Measurements from ENCODE around the gene DOCK4. TPM values are rescaled to one million over a fixed set of nuclear protein-coding genes. Genes with fewer than 3 reads are reported as not detected.
"Not testable (repeated sequence)": the region's sequence is repeated elsewhere in the genome, so short reads cannot be mapped to it uniquely, and the experiment has no call there.

The DOCK4 gene
- 7.5 TPM for polyA plus RNA-seq (ENCODE audit: insufficient read length)

GRCh38 chr7:112206238-112206990, at the start of gene DOCK4, which contains the start of gene ZNF277:
Gene DOCK4 (minus strand): TSS chr7:112206399. CDS start chr7:112206138, 261 bp downstream.
Gene ZNF277 (plus strand): TSS chr7:112206695. CDS start chr7:112206717, 22 bp downstream.
- DNase-seq (ENCODE audit: low read depth) = peak; percentile 95

DNA sequence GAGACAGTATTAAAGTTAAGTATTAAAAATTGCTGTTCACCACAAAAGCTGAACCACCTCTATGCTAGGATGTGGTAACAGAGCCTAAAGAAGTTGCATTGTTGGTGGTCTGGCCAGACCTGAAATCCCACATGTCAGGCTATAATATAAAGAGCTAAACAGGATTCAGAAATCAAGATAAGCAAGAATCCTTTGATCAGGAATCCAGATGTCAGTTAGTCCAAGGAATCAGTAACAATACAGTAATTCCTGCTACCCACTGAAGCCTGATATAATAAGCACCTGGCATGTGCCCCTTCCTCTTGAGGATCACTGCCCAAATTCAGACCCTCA, 49.2 kb upstream of the DOCK4 start:
- no peak for DNase-seq (ENCODE audit: low read depth)

DNA sequence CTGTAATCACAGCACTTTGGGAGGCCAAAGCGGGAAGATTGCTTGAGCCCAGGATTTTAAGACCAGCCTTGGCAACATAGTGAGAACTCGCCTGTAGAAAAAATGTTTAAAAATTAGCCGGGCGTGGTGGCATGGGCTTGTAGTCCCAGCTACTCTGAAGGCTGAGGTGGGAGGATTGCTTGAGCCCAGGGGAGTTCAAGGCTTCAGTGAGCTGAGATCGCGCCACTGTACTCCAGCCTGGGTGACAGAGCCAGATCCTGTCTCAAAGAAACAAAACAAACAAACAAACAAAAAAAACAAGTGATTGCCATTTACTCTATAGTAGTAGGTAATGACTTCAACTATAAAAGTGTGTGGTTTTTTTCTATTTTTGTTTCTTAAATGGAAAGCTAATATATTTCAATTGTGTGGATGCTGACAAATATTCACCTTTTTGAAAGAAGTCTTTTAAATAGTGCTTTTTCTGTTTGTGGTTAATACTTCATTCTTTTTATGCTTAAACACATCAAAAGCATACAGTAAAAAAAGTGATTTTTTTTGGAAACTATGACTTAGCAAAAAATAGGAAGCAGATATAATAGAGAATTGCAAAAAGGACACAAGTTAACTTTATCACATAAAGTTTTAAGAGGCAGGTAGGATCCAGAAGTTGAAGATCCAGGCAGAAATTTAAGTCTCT, 48.6 kb upstream of the DOCK4 start:
- DNase-seq (ENCODE audit: low read depth) = no peak

DNA sequence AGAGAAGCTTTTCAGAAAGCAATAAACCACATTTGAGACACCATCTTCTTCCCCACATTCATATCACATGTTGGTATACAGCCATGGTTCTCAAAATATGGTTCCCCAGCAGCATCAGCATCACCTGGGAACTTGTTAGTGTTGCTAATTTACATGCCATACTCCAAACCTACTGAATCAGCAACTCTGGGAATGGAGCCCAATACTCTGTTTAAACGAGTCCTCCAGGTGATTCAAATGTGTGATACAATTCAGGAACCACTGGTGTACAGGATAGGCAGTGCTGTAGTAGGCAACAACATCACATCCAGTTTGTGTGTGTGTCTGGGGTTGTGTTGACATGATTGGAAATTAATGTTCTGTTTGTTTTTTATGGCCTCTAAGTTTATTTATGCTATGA, 48.0 kb upstream of the DOCK4 start:
- no peak for DNase-seq (ENCODE audit: low read depth)

GRCh38 chr7:112252691-112253090, 46.5 kb upstream of the DOCK4 start:
- DNase-seq (ENCODE audit: low read depth) = no peak

GRCh38 chr7:112252141-112252540, 45.9 kb upstream of the DOCK4 start:
- DNase-seq (ENCODE audit: low read depth) = no peak

DNA sequence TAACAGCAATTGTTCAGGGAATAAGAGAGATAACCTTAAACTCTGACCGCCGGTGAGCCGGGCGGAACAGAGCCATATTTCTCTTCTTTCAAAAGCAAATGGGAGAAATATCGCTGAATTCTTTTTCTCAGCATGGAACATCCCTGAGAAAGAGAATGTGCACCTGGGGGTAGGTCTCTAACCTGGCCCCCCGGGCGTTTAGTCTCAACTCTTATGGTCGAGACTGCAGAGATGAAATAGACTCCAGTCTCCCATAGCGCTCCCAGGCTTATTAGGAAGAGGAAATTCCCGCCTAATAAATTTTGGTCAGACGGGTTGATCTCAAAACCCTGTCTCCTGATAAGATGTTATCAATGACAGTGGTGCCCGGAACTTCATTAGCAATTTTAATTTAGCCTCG, 43.8 kb upstream of the DOCK4 start:
- not testable (repeated sequence) for DNase-seq (ENCODE audit: low read depth)

- no peak for DNase-seq (ENCODE audit: low read depth)
These were observed 42.4 kb upstream of the DOCK4 start for GRCh38 chr7:112248598-112248997.

GRCh38 chr7:112238852-112239610, 32.8 kb upstream of the DOCK4 start:
- DNase-seq (ENCODE audit: low read depth) = no peak

DNA sequence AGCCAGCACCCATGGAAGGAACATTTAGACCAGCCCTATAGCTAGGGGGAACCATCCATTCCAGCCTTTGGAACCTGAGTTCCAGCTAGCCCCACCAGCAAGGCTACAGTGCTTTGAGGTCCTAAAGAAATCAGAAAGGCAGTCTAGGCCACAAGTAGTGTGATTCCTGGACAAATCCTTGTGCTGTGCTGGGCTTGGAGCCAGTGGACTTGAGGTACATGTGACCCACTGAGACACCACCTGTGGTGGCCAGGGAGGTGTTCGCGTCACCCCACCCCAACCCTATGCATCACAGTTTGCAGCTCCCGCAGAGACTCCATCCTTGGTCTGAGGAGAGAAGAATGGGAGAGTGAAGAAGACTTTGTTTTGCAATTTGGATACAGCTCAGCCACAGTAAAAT, 32.1 kb upstream of the DOCK4 start:
- DNase-seq (ENCODE audit: low read depth) = no peak

DNA sequence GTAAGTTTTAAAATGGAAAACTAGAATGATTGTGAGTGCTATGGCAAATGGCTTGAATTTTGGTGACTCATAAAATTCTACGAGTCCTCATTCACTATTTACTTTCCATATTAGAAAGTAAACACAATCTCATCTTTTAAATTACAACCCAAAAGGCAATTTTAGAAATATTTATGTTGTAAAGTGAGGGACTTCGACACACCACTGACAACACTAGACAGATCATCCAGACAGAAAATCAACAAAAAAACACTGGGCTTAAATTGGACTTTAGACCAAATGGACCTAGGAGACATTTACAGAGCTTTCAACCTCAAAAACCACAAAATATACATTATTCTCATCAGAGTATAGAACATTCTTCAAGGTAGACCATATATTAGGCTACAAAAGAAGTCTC, 30.4 kb upstream of the DOCK4 start:
- DNase-seq (ENCODE audit: low read depth) = no peak

GRCh38 chr7:112234147-112234546, 27.9 kb upstream of the DOCK4 start:
- DNase-seq (ENCODE audit: low read depth) = no peak

DNA sequence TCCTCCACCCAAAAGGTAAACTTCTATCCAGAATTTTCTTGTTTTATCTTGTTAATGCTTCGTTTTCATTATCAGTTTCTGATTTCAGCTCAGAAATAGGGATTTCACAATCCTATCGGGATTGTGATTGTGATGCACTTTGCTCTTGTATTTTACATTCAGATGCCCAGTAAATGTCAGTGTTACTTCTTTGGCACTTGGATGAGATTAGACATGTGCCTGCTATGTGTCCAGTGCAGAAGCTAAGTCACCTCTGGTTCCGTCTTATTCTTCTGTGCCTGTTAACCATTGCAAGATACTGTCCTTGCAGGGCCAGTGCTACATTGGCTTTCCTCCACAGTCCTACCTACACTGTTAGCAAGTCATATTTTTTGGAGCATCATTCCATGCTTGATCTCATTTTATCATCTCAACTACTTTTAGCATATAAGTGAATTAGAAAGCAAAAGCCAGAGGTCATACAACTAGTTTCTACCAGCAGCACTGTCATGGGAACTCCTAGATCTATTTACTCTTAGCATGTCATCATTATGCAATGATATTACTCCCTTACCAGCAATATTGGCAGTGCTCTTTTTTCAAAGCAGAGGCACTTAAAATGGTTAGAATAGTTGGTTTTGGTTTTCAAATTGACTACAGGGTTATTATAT, 27.0 kb upstream of the DOCK4 start:
- no peak for DNase-seq (ENCODE audit: low read depth)

DNA sequence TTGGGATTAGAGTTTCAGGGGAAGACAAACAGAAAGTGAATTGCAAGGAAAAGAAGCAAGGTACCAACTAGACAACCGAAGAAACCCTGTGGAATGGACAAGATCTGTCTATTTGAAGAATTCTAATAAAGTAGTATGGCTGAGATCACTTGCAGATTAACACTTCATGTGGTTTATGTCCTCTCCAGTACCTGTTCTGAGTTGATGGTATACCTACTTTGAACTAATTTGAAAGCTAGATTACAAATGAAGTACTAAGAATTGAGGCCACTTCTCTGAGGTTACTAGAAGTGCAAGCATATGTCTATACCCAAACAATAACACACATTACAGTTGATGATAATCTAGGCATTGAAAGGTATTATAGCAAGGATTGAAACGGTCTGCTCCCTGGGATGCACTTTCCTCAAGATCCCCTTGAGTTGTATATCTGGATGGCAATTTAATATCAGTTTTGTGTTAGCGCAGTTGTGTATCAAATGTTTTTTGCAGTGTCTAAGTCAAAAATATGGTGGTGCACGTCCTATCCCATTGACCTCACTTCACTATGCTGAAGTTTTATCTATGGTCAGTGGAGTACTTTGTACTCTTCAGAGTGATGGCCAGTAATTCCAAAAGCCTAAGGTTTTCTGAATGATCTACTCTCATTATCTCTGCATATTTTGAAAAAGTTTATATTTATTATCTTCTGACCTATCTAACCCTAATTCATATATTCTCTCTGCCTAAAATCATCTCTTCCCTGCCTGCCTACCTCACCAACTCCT, 26.2 kb upstream of the DOCK4 start:
- no peak for DNase-seq (ENCODE audit: low read depth)

GRCh38 chr7:112228632-112229031, 22.4 kb upstream of the DOCK4 start:
- DNase-seq (ENCODE audit: low read depth) = no peak

DNA sequence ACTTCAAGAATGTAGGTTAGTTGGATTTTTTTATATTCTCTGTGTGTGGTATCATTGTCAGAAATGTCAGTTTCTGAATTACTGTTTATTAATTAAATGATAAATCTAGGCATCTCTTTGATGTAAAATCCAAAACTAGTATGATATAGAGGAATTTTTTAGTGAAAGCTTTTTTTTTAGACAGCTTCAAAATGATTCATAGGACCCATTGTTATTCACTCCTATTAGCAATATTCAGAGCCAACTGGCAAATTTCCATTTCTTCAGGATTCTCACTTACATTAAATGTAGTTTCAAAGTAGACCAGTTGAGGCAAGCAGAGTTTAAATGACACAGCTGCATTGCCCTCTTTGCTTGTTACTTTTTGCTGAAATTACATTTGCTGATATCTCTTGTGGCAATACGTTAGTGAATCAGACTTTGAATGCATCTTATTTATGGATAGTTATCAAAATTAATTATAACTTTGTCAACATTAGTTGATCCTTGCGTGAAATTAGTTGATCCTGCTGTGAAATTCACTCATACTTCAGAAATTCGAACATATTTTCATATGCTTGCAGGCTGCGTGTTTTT, 20.6 kb upstream of the DOCK4 start:
- DNase-seq (ENCODE audit: low read depth) = no peak

- DNase-seq (ENCODE audit: low read depth) = no peak
These were observed 18.8 kb upstream of the DOCK4 start for GRCh38 chr7:112225006-112225405.

DNA sequence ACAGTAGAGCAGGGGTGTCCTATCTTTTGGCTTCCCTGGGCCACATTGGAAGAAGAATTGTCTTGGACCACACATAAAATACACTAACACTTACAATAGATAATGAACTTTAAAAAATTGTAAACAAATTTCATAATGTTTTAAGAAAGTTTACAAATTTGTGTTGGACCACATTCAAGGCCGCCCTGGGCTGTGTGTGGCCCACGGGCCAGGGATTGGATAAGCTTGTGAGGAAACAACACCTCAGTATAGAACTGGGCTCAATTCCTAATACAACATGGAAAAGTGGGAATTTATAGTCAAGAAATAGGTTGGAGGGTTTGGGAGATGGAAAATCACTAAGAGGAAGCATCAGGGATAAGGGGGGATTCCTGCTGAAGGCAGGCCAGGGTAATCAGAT, 18.0 kb upstream of the DOCK4 start:
- DNase-seq (ENCODE audit: low read depth) = no peak

GRCh38 chr7:112223310-112223709, 17.1 kb upstream of the DOCK4 start:
- DNase-seq (ENCODE audit: low read depth) = no peak

GRCh38 chr7:112220877-112221434, 14.8 kb upstream of the DOCK4 start:
- no peak for DNase-seq (ENCODE audit: low read depth)

DNA sequence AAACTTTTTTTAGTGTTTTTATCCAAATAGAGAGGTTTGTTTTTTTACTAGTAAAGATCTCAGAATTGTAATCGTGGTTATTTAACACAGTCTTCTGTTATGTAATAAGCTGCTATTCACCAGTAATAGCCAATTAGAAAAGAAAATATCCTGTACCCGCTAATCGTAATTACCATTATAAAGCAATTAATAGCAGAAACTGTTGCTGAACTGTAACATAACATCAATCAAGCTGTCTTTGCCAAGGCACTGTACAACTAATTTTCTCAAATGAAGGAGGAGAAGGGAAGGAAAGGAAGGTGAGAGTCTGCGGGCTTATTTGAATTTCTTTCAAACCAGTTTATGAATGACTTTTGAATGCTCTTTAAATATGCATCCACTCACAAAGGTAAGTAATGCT, 9.6 kb upstream of the DOCK4 start:
- no peak for DNase-seq (ENCODE audit: low read depth)
